ENCODE data around the gene MEGF9. TPM values are rescaled to one million over a fixed set of nuclear protein-coding genes. Genes with fewer than 3 reads are reported as not detected.
A peak's percentile ranks its signal among the peaks of the same experiment; 100 is the strongest.

The MEGF9 gene
- 11.3 and 11.6 TPM in 2 replicates for total RNA-seq
- 11.5 TPM for total RNA-seq (2013)
- polyA plus RNA-seq: 3.5 and 4.0 TPM in 2 replicates
- polyA minus RNA-seq: 6.3 and 8.1 TPM in 2 replicates

GRCh38 chr9:120714088-120714845 is at the start of gene MEGF9:
TSS of gene MEGF9 (minus strand) at chr9:120714470. CDS start at chr9:120714358, 112 bp downstream.
- H3K9me3 Mint-ChIP-seq (ENCODE audit: insufficient read depth): no peaks in the 10 kb centered on the region
- DNase-seq: peak; percentile 97
- Histone ChIP-seq H3K27ac (ENCODE audit: low read length in 2 of 2) (peak within 1 kb of the TSS; percentile 43 to 72), H4K20me1 (ENCODE audit: control insufficient read depth, insufficient read depth, low read length, poor library complexity, severe bottlenecking) (no peaks in the 10 kb centered on the region), H3K4me2 (replicated peaks; ENCODE audit: low read depth, low read length, poor library complexity, severe bottlenecking) (peak within 1 kb of the TSS; percentile 98), H3K79me2 (ENCODE audit: control insufficient read depth, insufficient read depth, low read length) (peaks cover 35% of the 10 kb centered on the region), H3K27me3 (replicated peaks in 1 of 4; ENCODE audit: control extremely low read depth in 1 of 4, control insufficient read depth in 3 of 4, insufficient read depth in 4 of 4, low read length in 3 of 4) (no peaks in the 10 kb centered on the region), H3K4me3 (ENCODE audit: control extremely low read depth in 1 of 5, extremely low read depth in 1 of 5, insufficient read depth in 1 of 5, low read depth in 2 of 5, low read length in 4 of 5) (peak within 1 kb of the TSS; percentile 56 to 81 (median 68)), H3K36me3 (replicated peaks in 1 of 2; ENCODE audit: control extremely low read depth in 1 of 2, control insufficient read depth in 1 of 2, extremely low read depth in 1 of 2, insufficient read depth in 2 of 2, low read length in 1 of 2) (no peaks in the 10 kb centered on the region), H3K9ac (ENCODE audit: low read length) (peak within 1 kb of the TSS; percentile 82), H2AFZ (ENCODE audit: insufficient read depth, low read depth, low read length, poor library complexity, severe bottlenecking) (peak within 1 kb of the TSS; percentile 96), H3K9me3 (ENCODE audit: control extremely low read depth in 1 of 3, control insufficient read depth in 2 of 3, insufficient read depth in 1 of 3, low read length in 2 of 3) (no peaks in the 10 kb centered on the region), H3K4me1 (ENCODE audit: control insufficient read depth in 2 of 2, insufficient read depth in 2 of 2, low read length in 2 of 2) (peaks cover 41 to 43% of the 10 kb centered on the region in 2 donors)
- intact Hi-C loops (cut with micrococcal nuclease): loop anchor here (1.0 to 5.0 kb wide), 7 partner anchors 79 to 657 kb away; partner anchors contain the start of genes CDK5RAP2, CNTRL, FBXW2 and PSMD5
- ChIA-PET POLR2A (interaction anchor here (0.6 kb wide), 1 partner anchor 359 kb away, joined by 5 read pairs; no protein-coding TSS in a partner anchor), CTCF (interaction anchor here (0.8 to 0.9 kb wide), 2 partner anchors 94 to 685 kb away, joined by 3 to 5 read pairs; no protein-coding TSS in a partner anchor)
- no peaks in the 10 kb centered on the region for H3K27me3 Mint-ChIP-seq
- ATAC-seq (ENCODE audit: low read depth): peak; percentile 94
- TF ChIP-seq EZH2 (IDR thresholded peaks at IDR 0.05; ENCODE audit: borderline replicate concordance, insufficient read depth, low read depth, low read length, poor library complexity, severe bottlenecking) (no peak), CTCF (IDR thresholded peaks at IDR 0.05) (no peak)
- peak within 1 kb of the TSS; percentile 89 for H3K27ac Mint-ChIP-seq
- WGBS (ENCODE audit: insufficient coverage): under 1% methylated on average over 102 of the region's 102 CpGs
- H3K4me3 Mint-ChIP-seq: peak within 1 kb of the TSS; percentile 88
- peaks cover 38% of the 10 kb centered on the region for H3K4me1 Mint-ChIP-seq

GRCh38 chr9:120761006-120761405 is 46.7 kb upstream of the MEGF9 start:
- Histone ChIP-seq H3K79me2 (ENCODE audit: control insufficient read depth, insufficient read depth, low read length) (no peaks in the 10 kb centered on the region), H4K20me1 (ENCODE audit: control insufficient read depth, insufficient read depth, low read length, poor library complexity, severe bottlenecking) (no peaks in the 10 kb centered on the region), H3K27me3 (replicated peaks in 1 of 4; ENCODE audit: control extremely low read depth in 1 of 4, control insufficient read depth in 3 of 4, insufficient read depth in 4 of 4, low read length in 3 of 4) (no peaks in the 10 kb centered on the region), H2AFZ (ENCODE audit: insufficient read depth, low read depth, low read length, poor library complexity, severe bottlenecking) (no peak overlapping the region), H3K36me3 (replicated peaks in 1 of 2; ENCODE audit: control extremely low read depth in 1 of 2, control insufficient read depth in 1 of 2, extremely low read depth in 1 of 2, insufficient read depth in 2 of 2, low read length in 1 of 2) (peaks cover 12 to 40% of the 10 kb centered on the region in 2 experiments), H3K4me1 (ENCODE audit: control insufficient read depth in 2 of 2, insufficient read depth in 2 of 2, low read length in 2 of 2) (peaks cover 2 to 13% of the 10 kb centered on the region in 2 donors), H3K4me3 (ENCODE audit: control extremely low read depth in 1 of 5, extremely low read depth in 1 of 5, insufficient read depth in 1 of 5, low read depth in 2 of 5, low read length in 4 of 5) (no peak overlapping the region), H3K4me2 (replicated peaks; ENCODE audit: low read depth, low read length, poor library complexity, severe bottlenecking) (no peak overlapping the region), H3K9me3 (ENCODE audit: control extremely low read depth in 1 of 3, control insufficient read depth in 2 of 3, insufficient read depth in 1 of 3, low read length in 2 of 3) (no peaks in the 10 kb centered on the region), H3K9ac (ENCODE audit: low read length) (no peak overlapping the region), H3K27ac (ENCODE audit: low read length in 2 of 2) (no peak overlapping the region)
- H3K4me3 Mint-ChIP-seq: no peak overlapping the region
- TF ChIP-seq EZH2 (IDR thresholded peaks at IDR 0.05; ENCODE audit: borderline replicate concordance, insufficient read depth, low read depth, low read length, poor library complexity, severe bottlenecking) (no peak), CTCF (IDR thresholded peaks at IDR 0.05) (no peak)
- H3K9me3 Mint-ChIP-seq (ENCODE audit: insufficient read depth): no peaks in the 10 kb centered on the region
- WGBS (ENCODE audit: insufficient coverage): 100% methylated on average over 1 of the region's 2 CpGs
- DNase-seq: no peak
- H3K27me3 Mint-ChIP-seq: no peaks in the 10 kb centered on the region
- no peak overlapping the region for H3K27ac Mint-ChIP-seq
- ChIA-PET POLR2A (no interaction called here), CTCF (interaction anchor here (0.9 to 4.2 kb wide), 4 partner anchors 176 to 303 kb away, joined by 3 to 14 read pairs (median 4); no protein-coding TSS in a partner anchor)
- intact Hi-C loops (cut with micrococcal nuclease): no loop called here
- no peak for ATAC-seq (ENCODE audit: low read depth)
- H3K4me1 Mint-ChIP-seq: peaks cover 22% of the 10 kb centered on the region
